NT2/D1 (cell line): ENCODE results near the gene CT47A7.
"Not testable (repeated sequence)": the region's sequence is repeated elsewhere in the genome, so short reads cannot be mapped to it uniquely, and the experiment has no call there.

ENCODE experiments used
- DNase-seq: peaks from one replicate; pipeline ENCODE4 v3.0.0-alpha.2; 2011; ENCODE audit warnings: low read depth, low spot score
- H3K27me3 ChIP-seq: 2 replicates; pipeline ENCODE4 v1.6.0; 2011; ENCODE audit warnings: mild to moderate bottlenecking; ENCODE audit not compliant: insufficient read length, insufficient read depth
- H3K36me3 ChIP-seq: 2 replicates; pipeline ENCODE4 v1.6.1; 2011; ENCODE audit warnings: mild to moderate bottlenecking, low read length, mixed read lengths; ENCODE audit not compliant: insufficient read depth, insufficient read length
- H3K4me1 ChIP-seq: 2 replicates; pipeline ENCODE4 v1.5.1; 2011; ENCODE audit not compliant: insufficient read depth, insufficient read length
- H3K4me3 ChIP-seq: 2 replicates; pipeline ENCODE4 v1.5.1; 2011; ENCODE audit warnings: low read depth; ENCODE audit not compliant: insufficient read length
- H3K9ac ChIP-seq: 2 replicates; pipeline ENCODE4 v1.6.0; 2011; ENCODE audit warnings: low read depth; ENCODE audit not compliant: insufficient read length
- H3K9me3 ChIP-seq: 2 replicates; pipeline ENCODE4 v1.5.1; 2011; ENCODE audit warnings: mild to moderate bottlenecking, low read length; ENCODE audit not compliant: insufficient read depth
- SUZ12 ChIP-seq: IDR thresholded peaks from 2 replicates; pipeline ENCODE4 v1.6.1; 2011; ENCODE audit not compliant: insufficient read length, insufficient read depth; ENCODE audit errors: extremely low read depth
- YY1 ChIP-seq: IDR thresholded peaks from 2 replicates; pipeline ENCODE4 v1.6.1; 2011; ENCODE audit not compliant: insufficient read length, insufficient read depth
- ZNF274 ChIP-seq: IDR thresholded peaks from 2 replicates; pipeline ENCODE4 v1.6.1; 2011; ENCODE audit warnings: mild to moderate bottlenecking, low read depth, low read length

CT47A7 gene

DNA sequence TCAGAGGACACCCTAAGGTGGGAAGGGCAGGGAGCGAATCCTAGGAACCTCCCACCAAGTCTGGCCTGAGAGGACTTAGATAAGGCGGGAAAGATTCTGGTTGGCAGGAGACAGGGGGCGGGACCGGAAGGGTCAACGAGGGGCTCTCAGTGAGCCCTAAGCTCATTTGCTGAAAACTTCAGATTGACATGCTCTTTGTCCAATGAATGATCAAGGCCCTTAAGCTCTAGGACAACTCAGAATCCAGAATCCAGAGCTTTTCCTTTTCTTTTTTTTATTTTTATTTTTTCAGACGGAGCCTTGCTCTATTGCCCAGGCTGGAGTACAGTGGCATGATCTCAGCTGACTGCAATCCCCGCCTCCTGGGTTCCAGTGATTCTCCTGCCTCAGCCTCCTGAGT is at the start of gene CT47A7:
Gene CT47A7 (minus strand): TSS at position 101 of the 400 bp plus-strand sequence. CDS start 255 bp downstream, outside the sequence.
- not testable (repeated sequence) for H3K27me3 ChIP-seq, DNase-seq

DNA sequence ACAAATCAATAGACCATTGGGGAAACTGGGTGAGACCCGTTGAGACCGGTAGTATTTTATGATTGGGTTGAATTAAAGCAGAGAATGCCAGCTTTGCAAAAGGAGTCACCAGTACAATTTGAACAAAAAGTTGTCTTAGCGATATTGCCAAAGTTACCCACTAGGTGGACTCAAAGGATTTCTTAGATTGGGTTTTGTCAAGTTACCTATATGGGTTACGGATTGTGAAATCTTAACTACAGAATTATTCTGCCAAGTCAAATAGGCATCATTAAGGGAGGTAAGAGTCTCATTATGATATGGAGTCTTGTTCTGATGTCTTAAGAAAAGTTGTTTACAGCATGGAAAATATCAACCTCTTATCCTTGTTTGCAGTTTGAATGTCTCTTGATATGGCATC is 44.2 kb upstream of the CT47A7 start:
- Histone ChIP-seq H3K9ac (no peak overlapping the region), H3K4me3 (no peak overlapping the region), H3K9me3 (no peaks in the 10 kb centered on the region), H3K36me3 (no peaks in the 10 kb centered on the region), H3K27me3 (no peaks in the 10 kb centered on the region), H3K4me1 (no peaks in the 10 kb centered on the region)
- DNase-seq: peak; percentile 23
- TF ChIP-seq ZNF274: no peak
- TF ChIP-seq SUZ12: no peak
- TF ChIP-seq YY1: no peak

More for the DNA sequence above, at the start of gene CT47A7:
- not testable (repeated sequence) for H3K9me3 ChIP-seq, H3K36me3 ChIP-seq, H3K4me1 ChIP-seq, H3K4me3 ChIP-seq, H3K9ac ChIP-seq

DNA sequence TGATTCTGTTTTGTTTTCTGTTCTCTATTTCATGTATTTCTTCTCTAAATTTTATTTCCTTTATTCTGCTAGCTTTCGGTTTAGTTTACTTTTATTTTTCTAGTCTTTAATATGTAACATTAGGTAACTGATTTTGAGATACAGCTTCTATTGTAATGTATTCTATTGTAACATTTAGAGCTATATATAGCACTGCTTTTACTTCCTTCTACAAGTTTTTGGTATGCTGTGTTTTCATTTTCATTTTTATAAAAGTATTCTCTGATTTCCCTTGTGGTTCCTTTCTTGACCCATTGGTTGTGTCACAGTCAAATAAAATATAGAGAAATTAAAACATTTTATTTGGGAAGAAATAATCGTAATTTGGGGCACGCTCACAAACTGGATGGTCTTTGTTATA is 43.0 kb upstream of the CT47A7 start:
- no peaks in the 10 kb centered on the region for H3K36me3 ChIP-seq
- DNase-seq: no peak
- H3K4me3 ChIP-seq: no peak overlapping the region
- TF ChIP-seq YY1 (no peak), SUZ12 (no peak), ZNF274 (no peak)
- H3K4me1 ChIP-seq: no peaks in the 10 kb centered on the region
- H3K9ac ChIP-seq: no peak overlapping the region
- no peaks in the 10 kb centered on the region for H3K9me3 ChIP-seq
- H3K27me3 ChIP-seq: no peaks in the 10 kb centered on the region

DNA sequence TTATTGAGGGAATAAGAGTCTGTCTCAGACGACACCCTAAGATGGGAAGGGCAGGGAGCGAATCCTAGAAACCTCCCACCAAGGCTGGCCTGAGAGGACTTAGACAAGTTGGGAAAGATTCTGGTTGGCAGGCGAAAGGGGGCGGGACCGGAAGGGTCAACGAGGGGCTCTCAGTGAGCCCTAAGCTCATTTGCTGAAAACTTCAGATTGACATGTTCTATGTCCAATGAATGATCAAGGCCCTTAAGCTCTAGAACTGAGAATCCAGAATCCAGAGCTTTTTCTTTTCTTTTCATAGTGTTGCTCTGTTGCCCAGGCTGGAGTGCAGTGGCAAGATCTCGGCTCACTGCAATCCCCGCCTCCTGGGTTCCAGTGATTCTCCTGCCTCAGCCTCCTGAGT is 29.3 kb upstream of the CT47A7 start, which contains the start of gene CT47A1:
Gene CT47A1 (minus strand): TSS at position 101 of the 400 bp plus-strand sequence. CDS start 231 bp downstream, outside the sequence.
- not testable (repeated sequence) for H3K27me3 ChIP-seq, H3K4me1 ChIP-seq, H3K9ac ChIP-seq, H3K4me3 ChIP-seq, H3K9me3 ChIP-seq, H3K36me3 ChIP-seq, DNase-seq
